NCI-H510A (cell line): ENCODE results near the gene RBM14.
"Not testable (repeated sequence)": the region's sequence is repeated elsewhere in the genome, so short reads cannot be mapped to it uniquely, and the experiment has no call there.

ENCODE experiments used
- DNase-seq: peaks from one replicate; lab custom pipeline; 2025; lab: John Stamatoyannopoulos, UW

The RBM14 gene, protein sequence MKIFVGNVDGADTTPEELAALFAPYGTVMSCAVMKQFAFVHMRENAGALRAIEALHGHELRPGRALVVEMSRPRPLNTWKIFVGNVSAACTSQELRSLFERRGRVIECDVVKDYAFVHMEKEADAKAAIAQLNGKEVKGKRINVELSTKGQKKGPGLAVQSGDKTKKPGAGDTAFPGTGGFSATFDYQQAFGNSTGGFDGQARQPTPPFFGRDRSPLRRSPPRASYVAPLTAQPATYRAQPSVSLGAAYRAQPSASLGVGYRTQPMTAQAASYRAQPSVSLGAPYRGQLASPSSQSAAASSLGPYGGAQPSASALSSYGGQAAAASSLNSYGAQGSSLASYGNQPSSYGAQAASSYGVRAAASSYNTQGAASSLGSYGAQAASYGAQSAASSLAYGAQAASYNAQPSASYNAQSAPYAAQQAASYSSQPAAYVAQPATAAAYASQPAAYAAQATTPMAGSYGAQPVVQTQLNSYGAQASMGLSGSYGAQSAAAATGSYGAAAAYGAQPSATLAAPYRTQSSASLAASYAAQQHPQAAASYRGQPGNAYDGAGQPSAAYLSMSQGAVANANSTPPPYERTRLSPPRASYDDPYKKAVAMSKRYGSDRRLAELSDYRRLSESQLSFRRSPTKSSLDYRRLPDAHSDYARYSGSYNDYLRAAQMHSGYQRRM

DNA sequence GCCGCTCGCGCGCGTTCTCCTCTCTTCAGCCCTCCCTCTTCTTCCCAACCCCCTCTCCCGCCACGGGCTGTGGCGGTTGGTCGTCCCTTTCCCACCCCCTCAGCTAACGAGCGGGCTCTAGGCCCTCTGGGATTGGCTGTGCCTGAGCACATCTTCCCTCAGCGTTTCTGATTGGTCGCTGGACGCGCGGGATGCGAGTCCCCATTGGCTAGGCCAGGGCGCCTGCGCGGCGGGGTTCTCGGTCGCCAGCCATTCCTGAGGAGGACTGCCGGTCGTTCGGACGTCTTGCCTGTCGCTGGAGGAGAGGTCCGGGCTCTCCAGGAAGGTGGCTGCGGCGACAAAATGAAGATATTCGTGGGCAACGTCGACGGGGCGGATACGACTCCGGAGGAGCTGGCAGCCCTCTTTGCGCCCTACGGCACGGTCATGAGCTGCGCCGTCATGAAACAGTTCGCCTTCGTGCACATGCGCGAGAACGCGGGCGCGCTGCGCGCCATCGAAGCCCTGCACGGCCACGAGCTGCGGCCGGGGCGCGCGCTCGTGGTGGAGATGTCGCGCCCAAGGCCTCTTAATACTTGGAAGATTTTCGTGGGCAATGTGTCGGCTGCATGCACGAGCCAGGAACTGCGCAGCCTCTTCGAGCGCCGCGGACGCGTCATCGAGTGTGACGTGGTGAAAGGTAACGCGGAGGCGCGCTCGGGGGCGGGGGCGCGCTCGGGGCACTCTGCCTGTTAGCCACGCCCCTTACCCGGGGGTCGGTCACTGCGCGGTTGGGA, at the start of gene RBM14:
RBM14 (plus strand) TSS at position 252 of the 776 bp plus-strand sequence; CDS start at position 343, 91 bp downstream.
- DNase-seq = peak; percentile 98

DNA sequence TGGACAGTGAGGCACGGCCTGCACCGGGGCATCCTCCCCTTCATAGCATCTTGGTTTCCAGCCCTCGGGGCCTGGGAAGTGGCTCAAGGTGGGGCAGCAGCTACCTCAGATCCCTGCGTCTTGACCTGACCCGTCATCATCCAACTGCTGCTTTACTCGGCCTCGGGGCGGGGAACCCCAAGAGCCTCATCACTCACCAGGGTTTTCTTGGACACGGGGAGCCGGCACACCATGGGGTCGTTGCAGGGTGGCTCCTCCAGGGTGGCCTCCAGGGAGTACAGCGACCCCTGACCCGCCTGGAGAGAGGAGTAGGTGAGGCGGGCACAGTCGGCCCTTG, 48.7 kb upstream of the RBM14 start:
- DNase-seq = no peak

DNA sequence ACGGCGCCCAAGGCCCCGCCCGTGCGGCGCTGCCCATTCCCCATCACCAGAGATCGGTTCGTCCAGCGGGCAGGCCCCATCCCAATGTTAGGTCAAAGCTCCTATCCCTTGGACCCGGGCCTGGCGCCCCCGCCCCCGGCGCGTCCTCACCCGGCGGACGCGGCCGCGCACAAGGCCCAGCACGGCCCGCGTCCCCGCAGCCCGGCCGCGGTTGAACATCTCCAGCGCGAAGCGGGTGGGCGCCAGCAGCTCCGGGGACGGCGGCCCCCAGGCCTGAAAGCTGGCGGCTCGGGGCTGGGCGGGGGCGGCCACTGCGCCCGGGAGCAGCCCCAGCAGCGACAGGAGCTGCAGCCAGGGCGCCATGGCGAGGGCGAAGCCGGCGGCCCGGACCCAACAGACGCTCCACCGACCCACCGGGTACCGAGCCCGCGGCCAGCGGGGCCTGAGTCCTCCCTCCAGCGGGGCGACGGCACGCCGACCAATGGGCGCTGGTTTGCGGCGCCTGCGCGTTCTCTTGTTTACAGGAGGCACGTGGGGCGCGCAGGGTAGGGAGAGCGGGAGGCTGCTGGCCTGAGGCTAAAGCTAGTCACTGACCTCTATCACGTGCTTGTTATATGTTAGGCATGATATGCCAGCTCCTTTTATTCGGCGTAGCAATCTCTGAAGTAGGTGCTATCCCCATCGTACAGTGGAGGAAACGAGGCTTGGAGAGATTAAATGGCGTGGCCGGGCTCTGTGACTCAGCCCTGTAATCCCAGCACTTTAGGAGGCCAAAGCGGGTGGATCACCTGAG, 48.1 kb upstream of the RBM14 start, which contains the start of gene CTSF:
CTSF (minus strand) TSS at position 483 of the 793 bp plus-strand sequence; CDS start at position 363, 120 bp downstream.
- DNase-seq = peak; percentile 72

DNA sequence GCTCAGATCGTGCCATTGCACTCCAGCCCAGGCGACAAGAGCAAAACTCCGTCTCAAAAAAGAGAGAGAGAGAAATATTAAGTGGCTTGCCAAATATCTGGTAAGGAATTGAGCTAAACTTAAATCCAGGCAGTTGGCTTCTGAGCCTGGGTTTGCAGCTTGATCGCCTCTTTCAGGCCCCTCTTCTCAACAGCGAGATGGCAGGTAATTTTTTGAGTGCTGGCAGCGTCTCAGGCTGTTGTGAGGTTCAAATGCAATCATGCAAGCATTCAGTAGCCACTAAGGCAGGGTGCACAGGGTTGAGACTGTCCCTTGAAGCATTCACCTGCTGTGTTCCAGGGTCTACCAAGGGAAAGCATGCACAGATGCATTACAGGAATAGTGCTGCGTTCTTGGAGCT, 47.4 kb upstream of the RBM14 start:
- no peak for DNase-seq

DNA sequence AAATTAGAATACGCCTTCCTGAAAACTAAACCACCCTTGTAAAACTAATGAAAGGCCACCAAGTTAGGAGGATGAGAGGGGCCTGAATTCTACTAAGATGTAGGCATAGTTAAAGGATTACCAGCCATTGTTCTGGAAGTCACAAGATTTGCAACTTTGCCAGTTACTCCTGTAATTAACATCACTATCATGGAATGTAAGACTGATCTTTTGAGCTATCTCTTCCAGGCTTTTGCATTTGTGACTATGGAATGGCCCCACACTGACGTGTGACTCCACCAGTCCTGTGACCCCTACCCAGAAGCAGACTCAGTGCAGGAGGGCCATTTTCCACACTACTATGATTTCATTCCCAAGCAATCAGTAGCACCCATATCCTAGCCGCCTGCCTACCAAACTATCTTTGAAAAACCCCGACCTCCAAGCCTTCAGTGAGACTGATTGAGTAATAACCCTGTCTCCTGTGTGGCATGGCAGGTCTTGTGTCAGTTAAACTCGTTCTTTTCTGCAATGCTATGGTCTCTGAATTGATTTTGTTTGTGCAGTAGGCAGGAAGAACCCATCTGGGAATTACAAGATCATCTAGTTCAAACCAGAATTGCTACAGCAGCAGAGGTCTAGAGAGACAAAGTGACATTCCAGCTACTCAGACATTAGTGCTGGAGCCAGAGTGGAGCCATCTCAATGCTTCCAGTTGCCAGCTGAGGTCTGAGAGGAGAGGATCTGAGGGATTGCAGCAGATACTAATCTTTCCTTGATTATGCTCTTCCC, 46.2 kb upstream of the RBM14 start:
- no peak for DNase-seq

DNA sequence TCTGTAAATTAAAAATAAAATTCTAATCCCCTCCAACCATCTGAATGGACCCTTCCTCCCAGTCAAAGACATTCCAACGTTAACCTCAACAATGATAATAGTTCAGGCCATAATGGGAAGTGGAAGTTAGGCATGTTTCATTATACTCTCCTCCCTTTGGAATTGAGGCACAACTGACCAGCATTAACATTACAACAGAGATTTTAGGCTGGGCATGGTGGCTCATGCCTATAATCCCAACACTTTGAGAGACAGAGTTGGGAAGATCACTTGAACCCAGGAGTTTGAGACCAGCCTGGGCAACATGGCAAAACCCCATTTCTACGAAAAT, 45.6 kb upstream of the RBM14 start:
- DNase-seq = no peak

DNA sequence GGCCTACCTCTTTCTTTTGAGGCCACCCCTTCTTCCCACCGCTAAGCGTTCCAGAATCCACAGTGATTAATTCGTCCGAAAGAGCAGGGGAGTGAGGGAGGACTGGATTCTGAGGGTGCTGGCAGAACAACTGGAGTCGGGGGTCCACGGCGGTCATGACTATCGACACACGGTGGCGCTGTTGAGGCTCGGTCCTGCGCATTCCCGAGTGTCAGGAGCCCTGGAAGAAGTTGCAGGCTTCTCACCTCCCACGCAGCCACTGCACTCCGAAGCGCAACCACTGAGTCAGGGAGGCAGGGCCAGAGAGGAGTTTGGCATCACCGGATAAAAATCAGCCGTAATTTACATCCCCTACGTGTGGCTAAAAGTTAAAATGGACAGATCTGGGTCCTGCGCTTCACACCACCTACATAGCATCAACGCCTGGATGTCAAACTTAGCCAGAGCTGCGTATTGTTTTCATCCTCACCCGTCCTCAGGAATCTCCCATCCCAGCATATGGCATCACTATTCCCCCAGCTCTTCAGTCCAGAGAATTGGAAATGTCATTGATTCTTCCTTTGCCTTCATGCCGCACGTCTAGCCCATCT, 37.3 kb upstream of the RBM14 start:
- no peak for DNase-seq

DNA sequence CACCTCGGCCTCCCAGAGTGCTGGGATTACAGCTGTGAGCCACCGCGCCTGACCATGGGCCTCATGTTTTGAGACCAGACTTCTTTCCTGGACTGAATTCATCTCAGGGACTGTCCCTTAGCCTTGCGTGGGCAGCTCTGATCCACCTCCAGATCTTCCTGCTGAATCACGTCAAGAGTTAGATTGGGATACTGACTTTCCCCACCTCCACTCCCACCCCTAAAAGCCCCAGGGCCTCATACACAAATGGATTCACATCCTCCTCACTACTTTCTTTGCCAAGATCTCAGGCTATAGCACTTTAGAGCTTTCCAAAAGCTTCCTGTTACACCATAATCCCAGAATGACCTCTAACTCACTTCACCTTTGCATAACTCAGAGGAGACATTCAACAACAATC, 35.6 kb upstream of the RBM14 start:
- no peak for DNase-seq

DNA sequence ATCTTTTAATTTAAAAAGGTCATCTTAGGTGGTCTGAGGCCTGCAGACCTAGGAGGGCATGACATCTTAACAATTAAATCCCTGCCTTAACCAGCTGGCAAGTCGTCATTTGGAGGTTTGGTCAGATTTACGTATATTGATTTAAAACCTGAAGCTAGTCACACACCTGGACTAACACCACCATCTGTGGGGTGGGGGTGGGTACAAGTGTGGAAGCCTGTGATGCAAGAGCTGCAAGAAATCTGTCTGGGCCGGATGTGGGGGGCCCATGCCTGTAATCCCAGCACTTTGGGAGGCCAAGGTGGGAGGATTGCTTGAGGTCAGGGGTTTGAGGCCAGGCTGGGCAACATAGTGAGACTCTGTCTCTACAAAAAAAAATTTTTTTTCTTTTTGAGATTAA, 35.2 kb upstream of the RBM14 start:
- no peak for DNase-seq

DNA sequence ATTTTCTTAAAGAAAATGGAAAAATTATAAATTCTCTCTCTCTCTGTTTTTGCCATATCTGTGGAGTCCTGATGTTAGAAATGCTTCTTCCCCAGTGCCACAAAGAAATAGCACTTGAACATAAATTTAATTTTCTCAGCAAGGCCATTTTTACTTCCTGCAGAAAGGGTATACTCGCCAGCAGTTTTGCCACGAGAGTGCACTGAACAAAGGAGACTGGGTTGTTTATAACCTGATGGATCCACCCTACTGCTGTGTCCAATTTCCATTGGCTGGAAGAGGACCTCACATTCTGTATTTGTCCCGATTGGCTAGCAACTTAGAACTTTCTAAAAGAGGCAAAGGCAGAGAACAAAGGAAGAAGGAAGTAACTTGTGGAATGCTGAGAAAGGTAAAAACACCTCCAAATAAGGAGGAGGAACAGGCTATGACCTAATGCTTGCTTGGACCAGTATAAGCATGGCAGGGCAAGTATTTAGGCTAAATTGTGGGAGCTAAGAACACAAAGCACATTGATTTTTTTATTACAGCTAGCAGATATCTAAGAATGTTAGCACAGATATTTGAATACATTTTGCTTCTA, 33.8 kb upstream of the RBM14 start:
- DNase-seq = not testable (repeated sequence)

DNA sequence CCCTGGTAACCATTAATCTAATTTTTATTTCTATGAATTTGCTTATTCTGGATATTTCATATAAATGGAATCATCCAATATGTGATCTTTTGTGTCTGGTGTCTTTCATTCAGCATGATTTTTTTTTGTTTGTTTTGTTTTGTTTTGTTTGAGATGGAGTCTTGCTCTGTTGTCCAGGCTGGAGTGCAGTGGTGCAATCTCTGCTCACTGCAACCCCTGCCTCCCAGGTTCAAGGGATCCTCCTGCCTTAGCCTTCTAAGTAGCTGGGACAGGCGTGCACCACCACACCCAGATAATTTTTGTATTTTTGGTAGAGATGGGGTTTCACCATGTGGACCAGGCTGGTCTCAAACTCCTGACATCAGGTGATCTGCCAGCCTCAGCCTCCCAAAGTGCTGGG, 31.0 kb upstream of the RBM14 start:
- DNase-seq = not testable (repeated sequence)

DNA sequence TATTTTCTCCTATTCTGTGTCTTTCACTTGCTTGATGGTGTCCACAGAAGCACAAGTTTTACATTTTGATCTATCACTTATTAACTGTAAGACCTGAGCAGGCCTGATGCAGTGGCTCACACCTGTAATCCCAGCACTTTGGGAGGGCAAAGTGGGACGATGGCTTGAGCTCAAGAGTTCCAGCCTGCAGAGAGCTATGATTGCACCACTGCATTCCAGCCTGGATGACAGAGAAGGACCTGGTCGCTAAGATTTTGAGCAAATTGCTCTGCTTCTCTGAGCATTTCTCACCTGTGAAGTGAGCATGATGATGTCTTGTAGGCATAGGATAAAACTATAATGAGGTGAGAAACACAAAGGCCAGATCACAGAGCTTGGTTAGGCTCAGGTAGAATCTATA, 30.3 kb upstream of the RBM14 start:
- no peak for DNase-seq

DNA sequence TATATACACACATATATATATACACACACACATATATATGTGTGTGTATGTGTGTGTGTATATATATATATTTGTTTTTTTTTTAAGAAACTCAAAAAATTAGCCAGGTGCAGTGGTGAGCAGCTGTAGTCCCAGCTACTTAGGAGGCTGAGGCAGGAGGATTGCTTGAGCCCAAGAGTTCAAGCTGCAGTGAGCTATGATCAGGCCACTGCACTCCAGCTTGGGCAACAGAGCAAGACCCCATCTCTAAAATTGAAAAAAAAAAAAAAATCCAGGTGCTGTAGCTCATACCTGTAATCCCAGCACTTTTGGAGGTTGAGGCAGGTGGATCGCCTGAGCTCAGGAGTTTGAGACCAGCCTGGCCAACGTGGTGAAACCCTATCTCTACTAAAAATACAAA, 27.1 kb upstream of the RBM14 start:
- not testable (repeated sequence) for DNase-seq

DNA sequence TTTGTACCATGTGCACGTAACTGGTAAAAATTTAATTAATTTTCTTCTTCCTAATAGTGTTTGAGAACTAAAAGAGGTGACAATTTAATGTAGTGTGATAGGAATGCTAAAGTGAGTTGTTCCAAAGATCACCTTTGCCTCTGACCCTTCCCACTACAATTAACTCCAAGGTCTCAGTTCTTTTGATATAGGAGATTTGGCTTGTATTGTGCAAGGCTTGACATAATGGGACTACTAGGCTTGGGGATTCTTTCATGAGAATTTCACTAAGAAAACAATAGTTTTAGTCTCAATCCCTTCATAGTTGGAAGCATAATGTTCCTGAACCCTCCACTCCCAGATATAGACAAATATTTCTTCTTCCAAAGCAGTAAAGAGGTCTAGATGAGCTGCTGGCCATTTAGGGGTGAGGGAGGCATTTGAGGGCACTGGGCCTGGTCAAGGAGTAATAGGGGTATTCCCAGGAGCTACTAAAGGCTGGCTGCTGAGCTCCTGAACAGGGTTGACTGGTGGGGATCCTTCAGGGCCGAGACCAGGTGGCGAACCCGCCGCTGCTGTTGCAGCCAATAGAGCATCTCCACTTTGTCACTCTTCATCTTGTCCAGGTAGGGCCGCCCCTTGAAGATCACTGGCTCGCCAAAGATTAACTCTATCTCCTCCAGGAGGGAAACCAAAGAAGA, 26.3 kb upstream of the RBM14 start:
- no peak for DNase-seq

DNA sequence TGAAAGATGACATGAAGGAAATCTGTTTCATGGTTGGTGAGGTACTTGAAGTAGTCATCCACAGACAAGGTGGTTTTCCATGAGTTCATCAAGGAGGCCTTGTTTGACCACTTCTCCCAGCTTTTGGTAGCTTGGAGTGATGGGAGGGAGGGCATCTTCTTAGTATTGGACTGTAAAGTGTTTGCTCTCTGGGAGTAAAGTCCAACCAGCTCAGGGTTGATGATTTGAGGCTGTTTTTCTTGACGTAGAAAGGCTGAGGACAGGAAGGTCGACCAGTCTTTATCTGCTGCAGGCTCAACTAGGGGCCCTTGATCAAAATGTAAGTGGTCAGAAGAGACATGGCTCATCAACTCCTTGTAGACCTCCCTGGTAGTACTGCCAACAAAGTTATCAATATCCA, 25.3 kb upstream of the RBM14 start:
- DNase-seq = no peak

DNA sequence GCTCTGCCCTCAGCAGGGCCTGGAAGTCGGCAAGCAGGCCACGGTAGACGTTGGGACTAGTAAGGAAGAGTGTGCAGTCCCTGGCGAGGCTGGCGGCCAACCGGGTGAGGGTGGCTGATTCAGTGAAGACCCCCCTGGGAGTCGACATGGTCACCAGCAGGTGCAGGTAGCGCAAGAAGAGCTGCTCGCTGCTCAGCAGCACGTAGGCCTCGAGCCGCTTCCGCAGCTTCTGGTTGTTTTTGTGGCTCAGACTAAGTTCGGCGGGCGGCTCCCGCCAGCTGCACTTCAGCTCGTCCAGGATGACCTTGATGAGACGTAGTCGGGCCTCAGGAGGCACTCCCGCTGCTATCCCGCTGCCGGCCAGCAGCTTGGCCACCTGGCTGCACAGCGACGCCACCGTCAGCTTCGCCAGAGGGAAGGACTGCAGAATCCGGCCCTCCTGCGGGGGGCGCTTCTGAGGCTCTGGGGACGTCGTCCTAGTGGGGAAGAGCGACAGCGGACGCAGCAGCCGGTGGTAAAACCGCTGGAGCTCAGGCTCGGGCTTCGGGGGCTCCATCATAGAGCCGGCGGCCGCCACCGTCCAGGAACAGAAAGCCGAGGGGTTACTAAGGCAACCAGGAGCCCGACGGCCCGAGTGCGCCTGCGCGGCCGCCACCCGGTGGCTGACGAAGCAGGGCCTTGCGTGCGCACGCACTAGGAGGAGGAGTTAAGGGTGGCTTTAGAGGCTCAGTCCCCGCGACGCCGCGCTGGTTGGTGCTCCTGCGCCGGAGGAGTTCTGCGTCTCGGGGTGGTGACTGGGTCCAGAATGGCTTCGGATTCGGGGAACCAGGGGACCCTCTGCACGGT, 23.8 kb upstream of the RBM14 start, which contains the start of the genes CCDC87 and CCS:
CCDC87 (minus strand) TSS at position 607 of the 846 bp plus-strand sequence; CDS start at position 559, 48 bp downstream.
CCS (plus strand) TSS at position 729 of the 846 bp plus-strand sequence; CDS start at position 806, 77 bp downstream.
- DNase-seq = peak; percentile 93

DNA sequence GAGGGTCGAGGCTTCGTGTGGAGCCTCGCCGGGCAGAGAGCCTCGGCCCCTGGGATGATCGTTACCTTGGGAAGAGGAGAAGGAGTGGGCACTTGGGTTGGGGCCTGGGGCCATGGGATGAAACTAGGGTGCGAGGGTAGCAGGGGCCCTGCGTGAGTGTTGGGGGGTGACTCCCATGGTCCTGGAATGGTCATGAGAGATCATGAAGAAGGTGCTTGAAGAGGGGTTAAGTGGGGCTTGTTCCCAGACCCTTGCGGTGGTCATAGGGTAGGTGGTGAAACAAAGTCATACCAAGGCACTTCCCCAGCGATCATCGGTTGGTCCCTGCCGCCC, 23.2 kb upstream of the RBM14 start:
- no peak for DNase-seq

DNA sequence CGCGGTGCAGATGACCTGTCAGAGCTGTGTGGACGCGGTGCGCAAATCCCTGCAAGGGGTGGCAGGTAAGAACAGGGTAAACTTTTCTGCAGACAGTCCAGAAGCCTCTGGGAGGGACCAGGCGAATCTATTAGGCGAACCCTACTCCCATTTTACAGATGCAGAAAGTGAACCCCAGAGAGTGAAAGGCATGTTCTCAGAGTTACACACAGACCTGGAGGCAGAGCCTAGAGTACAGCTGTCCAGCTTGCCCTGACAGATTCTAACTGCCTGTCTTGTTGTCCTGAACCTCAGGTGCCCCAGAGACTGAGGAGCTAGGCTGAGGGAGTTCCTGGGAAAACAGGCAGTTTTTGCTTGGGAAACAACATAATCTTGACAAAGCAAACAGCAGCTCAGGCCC, 22.8 kb upstream of the RBM14 start:
- DNase-seq = no peak
